Natural killer cell treated with Interleukin-12 subunit alpha and Interleukin-12 subunit beta and Interleukin-15 and Interleukin-18, amount 100 ng/mL, for 72 hours (primary cell): ENCODE results near the gene FZD4. TPM values are rescaled to one million over a fixed set of nuclear protein-coding genes. Genes with fewer than 3 reads are reported as not detected.
"Not testable (repeated sequence)": the region's sequence is repeated elsewhere in the genome, so short reads cannot be mapped to it uniquely, and the experiment has no call there.

Experiments used
- ATAC-seq, 2 donors: fragments of 150-1000 bp; cut with Tn5 transposase in 1 of 2; sonication (Bioruptor Pico), chemical (Tn5 transposase) in 1 of 2; 2 replicates each; pipeline ENCODE4 v1.10.0; 2021
- DNase-seq: peaks from one replicate; pipeline ENCODE4 v3.0.0; 2022; ENCODE audit warnings: low spot score
- H3K27ac Mint-ChIP-seq, 2 donors: 1 replicate in 1 of 2; 2 replicates in 1 of 2; pipeline ENCODE4 v1.8.0; 2022; ENCODE audit warnings: mixed read lengths in 2 of 2, mild to moderate bottlenecking in 1 of 2, moderate library complexity in 1 of 2
- H3K27me3 Mint-ChIP-seq, 2 donors: 1 replicate in 1 of 2; 2 replicates in 1 of 2; pipeline ENCODE4 v1.8.0; 2022; ENCODE audit warnings: mixed read lengths in 2 of 2
- H3K36me3 Mint-ChIP-seq: one replicate; pipeline ENCODE4 v1.8.0; 2022; ENCODE audit warnings: mixed read lengths
- H3K4me1 Mint-ChIP-seq, 2 donors: 1 replicate in 1 of 2; 2 replicates in 1 of 2; pipeline ENCODE4 v1.8.0; 2022; ENCODE audit warnings: low read depth in 2 of 2, mixed read lengths in 2 of 2, mild to moderate bottlenecking in 1 of 2
- H3K4me3 Mint-ChIP-seq: one replicate; pipeline ENCODE4 v1.8.0; 2022; ENCODE audit warnings: mixed read lengths
- H3K9me3 Mint-ChIP-seq: 2 replicates; pipeline ENCODE4 v1.8.0; 2022; ENCODE audit warnings: mixed read lengths
- total RNA-seq, 2 donors: library from RNA; stranded (reverse); gene quantifications; one replicate each; pipeline ENCODE4 v1.2.3, GENCODE V29; 2022

FZD4 gene
- total RNA-seq, 2 donors from 2014 or later = 0.08 to 0.17 TPM

- no peaks in the 10 kb centered on the region for H3K36me3 Mint-ChIP-seq
- H3K27me3 Mint-ChIP-seq = peaks cover 15 to 27% of the 10 kb centered on the region in 2 donors
- DNase-seq (no peak), ATAC-seq (peak in 1 of 2 donors; percentile 19)
- peaks cover 6 to 14% of the 10 kb centered on the region in 2 donors for H3K4me1 Mint-ChIP-seq
- H3K27ac Mint-ChIP-seq = no peak overlapping the region
- no peaks in the 10 kb centered on the region for H3K9me3 Mint-ChIP-seq
- H3K4me3 Mint-ChIP-seq = peak overlapping the region; percentile 66
Observed at GRCh38 chr11:86954269-86955110, 705 bp downstream of the FZD4 start.

GRCh38 chr11:86952221-86952875 lies 2.8 kb downstream of the FZD4 start:
- Mint-ChIP-seq H3K27ac (no peak overlapping the region), H3K36me3 (no peaks in the 10 kb centered on the region), H3K4me3 (no peak overlapping the region), H3K27me3 (peaks cover 15 to 21% of the 10 kb centered on the region in 2 donors), H3K4me1 (peaks cover 6 to 14% of the 10 kb centered on the region in 2 donors), H3K9me3 (no peaks in the 10 kb centered on the region)
- no peak for ATAC-seq
- no peak for DNase-seq

GRCh38 chr11:86951706-86952105 lies 3.5 kb downstream of the FZD4 start:
- DNase-seq = no peak
- Mint-ChIP-seq H3K4me1 (peaks cover 6 to 14% of the 10 kb centered on the region in 2 donors), H3K9me3 (no peaks in the 10 kb centered on the region), H3K27ac (no peak overlapping the region), H3K36me3 (no peaks in the 10 kb centered on the region), H3K4me3 (no peak overlapping the region), H3K27me3 (peaks cover 15 to 19% of the 10 kb centered on the region in 2 donors)
- no peak for ATAC-seq

- H3K27me3 Mint-ChIP-seq = peaks cover 11 to 13% of the 10 kb centered on the region in 2 donors
- no peaks in the 10 kb centered on the region for H3K36me3 Mint-ChIP-seq
- H3K4me1 Mint-ChIP-seq = peaks cover 0 to 9% of the 10 kb centered on the region in 2 donors
- DNase-seq = no peak
- no peak for ATAC-seq
- H3K4me3 Mint-ChIP-seq = no peak overlapping the region
- no peaks in the 10 kb centered on the region for H3K9me3 Mint-ChIP-seq
- H3K27ac Mint-ChIP-seq = no peak overlapping the region
Observed at GRCh38 chr11:86950661-86950995, 4.6 kb downstream of the FZD4 start.

GRCh38 chr11:86949995-86950660 lies 5.1 kb downstream of the FZD4 start:
- ATAC-seq (no peak), DNase-seq (no peak)
- H3K4me1 Mint-ChIP-seq = peaks cover 0 to 7% of the 10 kb centered on the region in 2 donors

GRCh38 chr11:86948733-86949132 lies 6.5 kb downstream of the FZD4 start:
- Mint-ChIP-seq H3K27ac (no peak overlapping the region), H3K27me3 (peaks cover under 1 to 6% of the 10 kb centered on the region in 2 donors), H3K4me1 (no peaks in the 10 kb centered on the region), H3K4me3 (no peak overlapping the region), H3K36me3 (no peaks in the 10 kb centered on the region), H3K9me3 (no peaks in the 10 kb centered on the region)
- ATAC-seq = no peak
- no peak for DNase-seq

More at GRCh38 chr11:86949995-86950660, 5.1 kb downstream of the FZD4 start:
- Mint-ChIP-seq H3K4me3 (no peak overlapping the region), H3K27ac (no peak overlapping the region), H3K27me3 (peaks cover 9 to 13% of the 10 kb centered on the region in 2 donors), H3K9me3 (no peaks in the 10 kb centered on the region), H3K36me3 (no peaks in the 10 kb centered on the region)

GRCh38 chr11:86947541-86947940 lies 7.7 kb downstream of the FZD4 start:
- DNase-seq (no peak), ATAC-seq (no peak)
- no peaks in the 10 kb centered on the region for H3K27me3 Mint-ChIP-seq
- no peak overlapping the region for H3K4me3 Mint-ChIP-seq
- no peak overlapping the region for H3K27ac Mint-ChIP-seq
- H3K4me1 Mint-ChIP-seq = no peaks in the 10 kb centered on the region
- H3K36me3 Mint-ChIP-seq = no peaks in the 10 kb centered on the region
- H3K9me3 Mint-ChIP-seq = no peaks in the 10 kb centered on the region

GRCh38 chr11:86943505-86943904 lies 11.7 kb downstream of the FZD4 start:
- not testable (repeated sequence) for DNase-seq, H3K9me3 Mint-ChIP-seq, ATAC-seq, H3K27me3 Mint-ChIP-seq, H3K4me3 Mint-ChIP-seq, H3K27ac Mint-ChIP-seq, H3K4me1 Mint-ChIP-seq, H3K36me3 Mint-ChIP-seq

GRCh38 chr11:86941871-86942599 lies 13.2 kb downstream of the FZD4 start:
- Mint-ChIP-seq H3K4me3 (no peak overlapping the region), H3K27ac (no peak overlapping the region), H3K9me3 (no peaks in the 10 kb centered on the region), H3K4me1 (no peaks in the 10 kb centered on the region), H3K36me3 (no peaks in the 10 kb centered on the region), H3K27me3 (peaks cover 0 to 4% of the 10 kb centered on the region in 2 donors)
- DNase-seq (no peak), ATAC-seq (no peak)

- Mint-ChIP-seq H3K27me3 (peaks cover 0 to 4% of the 10 kb centered on the region in 2 donors), H3K4me1 (no peaks in the 10 kb centered on the region), H3K4me3 (no peak overlapping the region), H3K36me3 (no peaks in the 10 kb centered on the region), H3K9me3 (no peaks in the 10 kb centered on the region), H3K27ac (no peak overlapping the region)
- ATAC-seq (no peak), DNase-seq (no peak)
Observed at GRCh38 chr11:86941077-86941870, 13.9 kb downstream of the FZD4 start.

- no peak for ATAC-seq
- H3K4me3 Mint-ChIP-seq = no peak overlapping the region
- H3K27me3 Mint-ChIP-seq = peaks cover 0 to 4% of the 10 kb centered on the region in 2 donors
- H3K27ac Mint-ChIP-seq = no peak overlapping the region
- DNase-seq = no peak
- no peaks in the 10 kb centered on the region for H3K36me3 Mint-ChIP-seq
- H3K4me1 Mint-ChIP-seq = no peaks in the 10 kb centered on the region
- H3K9me3 Mint-ChIP-seq = no peaks in the 10 kb centered on the region
Observed at GRCh38 chr11:86940122-86940777, 14.9 kb downstream of the FZD4 start.
